ACHN (cell line): Measurements from ENCODE around the gene FHAD1.

Experiments
- DNase-seq: peaks from one replicate; pipeline ENCODE4 v3.0.0-alpha.2; 2015
- in situ Hi-C: cut with HindIII; loops from 2 replicates; pipeline ENCODE4 v1.10.0; 2017; ENCODE audit warnings: low sequenced_read_pairs, low pct_ligation_motif_present, low pct_unique_long_range_greater_than_20kb

Gene FHAD1

DNA sequence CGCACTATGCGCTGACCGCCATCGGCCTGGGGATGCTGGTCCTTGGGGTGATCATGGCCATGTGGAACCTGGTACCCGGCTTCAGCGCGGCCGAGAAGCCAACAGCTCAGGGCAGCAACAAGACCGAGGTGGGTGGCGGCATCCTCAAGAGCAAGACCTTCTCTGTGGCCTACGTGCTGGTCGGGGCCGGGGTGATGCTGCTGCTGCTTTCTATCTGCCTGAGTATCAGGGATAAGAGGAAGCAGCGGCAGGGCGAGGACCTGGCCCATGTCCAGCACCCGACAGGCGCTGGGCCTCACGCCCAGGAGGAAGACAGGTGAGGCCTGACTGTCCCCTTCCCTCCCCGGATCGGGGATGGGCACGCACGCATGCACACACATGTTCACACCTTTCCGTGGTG is 31.9 kb upstream of the FHAD1 start:
- in situ Hi-C loops: no loop called here
- no peak for DNase-seq

- no peak for DNase-seq
- in situ Hi-C loops: no loop called here
Observed at GRCh38 chr1:15217654-15218053, 29.4 kb upstream of the FHAD1 start.

DNA sequence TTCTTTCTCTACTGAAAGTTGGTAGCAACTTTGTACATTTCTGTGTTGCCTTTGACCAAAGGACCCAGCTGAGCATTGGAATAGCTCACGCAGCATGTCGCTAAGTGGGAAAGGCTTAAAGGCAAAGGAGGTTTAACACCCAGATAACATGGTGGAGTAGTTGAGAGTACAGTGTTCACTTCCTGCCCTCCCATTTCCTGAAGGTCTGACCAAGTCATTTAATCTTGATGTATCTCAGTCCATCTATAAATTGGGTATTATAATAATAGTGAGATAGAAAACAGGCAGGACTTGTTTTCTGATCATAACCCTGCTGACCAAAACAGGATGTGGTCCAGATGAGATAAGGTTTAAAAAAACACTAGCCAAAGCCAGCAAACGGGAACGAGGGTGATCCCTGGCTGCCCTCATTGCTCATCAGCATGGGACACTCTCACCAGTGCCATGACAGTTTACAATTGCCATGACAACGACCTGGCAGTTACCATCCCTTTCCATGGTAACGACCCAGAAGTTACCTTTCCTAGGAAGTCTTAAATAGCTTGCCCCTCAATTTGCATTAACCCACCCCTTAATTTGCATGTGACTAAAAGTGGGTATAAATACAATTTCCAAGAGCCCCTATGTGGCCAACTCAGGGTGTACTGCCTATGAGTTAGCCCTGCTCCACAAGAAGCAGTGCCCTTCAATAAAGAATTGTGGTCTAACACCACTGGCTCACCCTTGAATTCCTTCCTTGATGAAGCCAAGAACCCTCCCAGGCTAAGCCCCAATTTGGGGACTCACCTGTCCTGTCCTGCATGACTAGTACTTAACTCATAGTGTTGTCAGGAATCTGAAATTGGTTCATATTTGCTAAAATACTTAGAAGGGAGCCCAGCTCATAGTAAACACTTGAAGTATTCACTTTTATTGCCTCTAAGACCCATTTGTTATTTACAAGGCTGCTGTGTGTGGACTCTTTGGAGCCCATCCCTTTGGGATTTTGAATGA is 28.4 kb upstream of the FHAD1 start:
- DNase-seq: no peak

DNA sequence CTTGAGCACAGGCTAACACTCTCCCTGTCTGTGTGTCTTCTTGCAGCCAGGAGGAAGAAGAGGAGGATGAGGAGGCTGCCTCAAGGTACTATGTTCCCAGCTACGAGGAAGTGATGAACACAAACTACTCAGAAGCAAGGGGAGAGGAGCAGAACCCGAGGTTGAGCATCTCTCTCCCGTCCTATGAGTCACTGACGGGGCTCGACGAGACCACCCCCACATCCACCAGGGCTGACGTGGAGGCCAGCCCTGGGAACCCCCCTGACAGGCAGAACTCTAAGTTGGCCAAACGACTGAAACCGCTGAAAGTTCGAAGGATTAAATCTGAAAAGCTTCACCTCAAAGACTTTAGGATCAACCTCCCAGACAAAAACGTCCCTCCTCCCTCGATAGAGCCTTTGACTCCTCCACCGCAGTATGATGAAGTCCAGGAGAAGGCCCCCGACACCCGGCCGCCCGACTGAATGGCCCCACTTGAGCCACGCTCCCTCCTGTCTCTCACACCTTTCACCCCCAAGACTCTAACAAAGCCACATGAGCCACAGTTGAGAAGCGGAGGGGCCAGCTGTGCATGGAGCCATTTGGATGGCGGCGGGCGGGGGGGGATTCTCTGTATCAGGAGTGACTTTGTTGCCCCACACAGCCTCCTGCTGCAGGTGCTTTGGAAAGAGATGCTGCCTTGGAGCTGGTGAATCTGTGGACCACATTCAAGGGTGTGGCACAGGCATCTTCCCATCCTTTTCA is 27.6 kb upstream of the FHAD1 start:
- no peak for DNase-seq
- in situ Hi-C loops: no loop called here

More for the DNA sequence above, 28.4 kb upstream of the FHAD1 start:
- in situ Hi-C loops: no loop called here

DNA sequence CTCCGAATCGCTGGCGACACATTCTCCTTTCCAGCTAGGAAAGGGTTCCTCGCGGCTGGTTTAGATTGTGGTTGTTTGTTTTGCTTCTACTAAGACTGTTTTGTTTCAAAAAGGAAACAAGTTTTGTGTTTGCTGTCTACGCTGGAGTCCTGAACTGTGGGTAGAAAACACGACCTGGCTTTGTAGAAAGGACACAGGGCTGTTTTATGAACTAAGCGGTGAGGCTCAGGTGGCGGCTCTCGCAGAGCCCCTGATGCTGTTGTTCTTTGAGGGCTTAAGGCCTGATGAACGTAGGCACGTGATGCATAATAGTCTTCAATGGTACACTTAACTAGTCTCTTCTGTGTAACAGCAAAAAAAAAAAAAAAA is 27.0 kb upstream of the FHAD1 start:
- no peak for DNase-seq
- in situ Hi-C loops: no loop called here

DNA sequence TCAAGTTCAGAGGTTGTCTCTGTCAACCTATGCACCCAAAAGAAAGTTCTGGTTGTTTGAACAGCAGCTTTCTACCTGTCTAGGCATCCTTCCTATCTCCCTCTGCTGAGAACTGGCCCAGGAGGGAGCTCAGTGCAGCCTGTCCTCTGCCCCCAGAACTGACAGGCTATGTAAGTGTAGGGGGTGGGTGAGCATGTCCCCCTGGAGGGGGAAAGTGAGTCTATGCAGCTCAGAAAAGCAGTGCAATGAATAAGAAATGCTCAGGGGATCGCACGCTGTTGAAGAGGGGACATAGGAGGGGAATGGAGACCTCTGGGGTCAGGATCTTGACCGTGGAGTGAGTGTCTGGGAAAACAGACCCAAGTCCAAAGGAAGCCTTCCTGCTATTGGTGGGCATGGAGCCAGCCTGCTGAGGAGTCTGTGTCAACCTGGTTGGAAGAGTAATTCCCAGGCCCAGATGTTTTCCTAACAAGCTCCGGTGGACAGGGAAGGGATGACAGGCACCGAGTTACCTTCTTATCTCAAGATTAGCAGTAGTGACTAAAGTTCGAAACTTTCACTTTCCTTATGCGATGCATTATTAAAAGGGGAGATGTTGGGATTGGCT is 26.1 kb upstream of the FHAD1 start:
- in situ Hi-C loops: no loop called here
- DNase-seq: no peak

GRCh38 chr1:15222653-15223303 is 24.2 kb upstream of the FHAD1 start:
- in situ Hi-C loops: no loop called here
- peak; percentile 22 for DNase-seq

- in situ Hi-C loops: no loop called here
- DNase-seq: no peak
Observed at GRCh38 chr1:15224259-15224869, 22.7 kb upstream of the FHAD1 start.

DNA sequence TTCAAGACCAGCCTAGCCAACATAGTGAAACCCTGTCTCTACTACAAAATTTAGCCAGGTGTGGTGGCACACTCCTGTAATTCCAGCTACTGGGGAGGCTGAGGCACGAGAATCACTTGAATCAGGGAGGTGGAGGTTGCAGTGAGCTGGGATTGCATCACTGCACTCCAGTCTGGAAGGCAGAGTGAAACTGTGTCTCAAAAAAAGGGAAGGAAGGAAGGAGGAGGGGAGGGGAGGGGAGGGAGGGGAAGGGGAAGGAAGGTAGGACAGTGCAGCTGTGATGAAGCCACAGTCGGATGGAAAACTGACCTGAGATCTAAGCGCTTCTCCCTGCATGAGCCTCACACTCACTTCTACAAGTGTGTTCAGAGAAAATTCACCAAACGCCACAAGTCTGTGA is 22.0 kb upstream of the FHAD1 start:
- no peak for DNase-seq
- in situ Hi-C loops: no loop called here

- DNase-seq: no peak
- in situ Hi-C loops: no loop called here
Observed at GRCh38 chr1:15225461-15225860, 21.6 kb upstream of the FHAD1 start.

DNA sequence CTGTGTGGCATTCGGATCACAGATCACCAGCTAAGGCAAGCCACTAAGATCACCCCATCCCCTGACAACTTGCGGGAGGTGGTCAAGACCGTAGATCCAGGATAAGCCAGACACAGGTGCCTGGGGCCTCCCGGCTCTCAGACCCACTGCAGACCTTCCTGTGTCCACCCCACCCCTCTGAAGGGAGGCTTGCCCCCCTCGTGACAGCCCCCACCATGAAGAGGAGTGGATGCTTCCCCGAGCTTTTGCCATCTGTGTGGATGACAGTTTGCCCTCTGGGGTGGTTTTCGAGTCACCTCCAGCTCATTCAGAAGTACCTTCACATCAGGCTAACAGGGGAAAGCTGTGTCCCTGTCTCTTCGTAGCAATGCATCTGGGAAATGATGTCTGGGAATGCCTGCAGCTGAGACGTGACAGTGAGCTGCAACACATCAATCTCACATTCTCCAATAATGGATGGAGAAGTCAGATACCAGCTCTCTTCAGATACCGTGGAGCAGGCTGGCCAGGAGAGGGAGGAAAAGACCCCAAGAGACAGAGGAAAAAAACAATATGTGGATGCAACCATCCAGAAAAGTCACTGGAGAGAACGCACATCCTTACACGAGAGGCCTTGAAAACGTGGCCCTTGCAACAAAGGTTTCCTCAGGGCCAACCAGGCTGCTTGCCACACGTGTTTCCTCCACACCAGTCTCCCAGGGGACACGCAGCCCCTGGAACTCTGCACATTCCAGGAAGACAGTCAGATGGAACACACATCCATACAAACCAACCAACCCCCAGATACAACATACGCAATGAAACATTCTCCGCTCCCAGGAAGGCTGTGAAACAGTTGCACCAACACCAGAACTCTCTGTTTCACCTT is 20.4 kb upstream of the FHAD1 start:
- no peak for DNase-seq
- in situ Hi-C loops: no loop called here

- in situ Hi-C loops: no loop called here
- no peak for DNase-seq
Observed at GRCh38 chr1:15229707-15230131, 17.3 kb upstream of the FHAD1 start.

- in situ Hi-C loops: no loop called here
- no peak for DNase-seq
Observed at GRCh38 chr1:15231714-15232201, 15.3 kb upstream of the FHAD1 start.

- DNase-seq: no peak
- in situ Hi-C loops: no loop called here
Observed at GRCh38 chr1:15233689-15234088, 13.3 kb upstream of the FHAD1 start.

- peak; percentile 5 for DNase-seq
- in situ Hi-C loops: no loop called here
Observed at GRCh38 chr1:15236321-15236721, 10.7 kb upstream of the FHAD1 start.

DNA sequence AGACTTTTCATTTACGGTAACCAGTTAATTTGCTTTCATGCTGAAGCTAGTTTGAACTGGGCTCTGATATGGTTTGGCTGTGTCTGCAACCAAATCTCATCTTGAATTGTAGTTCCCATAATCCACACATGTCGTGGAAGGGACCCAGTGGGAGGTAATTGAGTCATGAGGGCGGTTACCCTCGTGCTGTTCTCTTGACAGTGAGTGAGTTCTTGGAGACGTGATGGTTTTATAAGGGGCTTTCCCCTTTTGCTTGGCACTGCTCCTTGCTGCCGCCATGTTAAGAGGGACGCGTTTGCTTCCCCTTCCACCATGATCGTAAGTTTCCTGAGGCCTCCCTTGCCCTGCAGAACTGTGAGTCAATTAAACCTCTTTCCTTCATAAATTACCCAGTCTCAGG is 10.3 kb upstream of the FHAD1 start:
- in situ Hi-C loops: no loop called here
- no peak for DNase-seq

- in situ Hi-C loops: no loop called here
- DNase-seq: no peak
Observed at GRCh38 chr1:15238789-15239188, 8.2 kb upstream of the FHAD1 start.
